Calu3 (cell line): Measurements from ENCODE around the gene TAX1BP3. TPM values are rescaled to one million over a fixed set of nuclear protein-coding genes. Genes with fewer than 3 reads are reported as not detected.
A peak's percentile ranks its signal among the peaks of the same experiment; 100 is the strongest.

ENCODE experiments used
- BruUV-seq: library from RNA; stranded (reverse); fragments of 400-500 nt; replicated peaks from 2 replicates; lab custom pipeline; 2021; lab: Mats Ljungman, UMichigan
- CTCF ChIA-PET: fragments of 300-600 bp; sonication (Branson Sonifier 250); formaldehyde crosslinking; loops from one replicate; lab custom pipeline; 2022; ENCODE audit warnings: antibody characterized with exemption; lab: Charles Lee
- DNase-seq: peaks from one replicate; pipeline ENCODE4 v3.0.0; 2022
- H3K27ac Mint-ChIP-seq: one replicate; pipeline ENCODE4 v1.8.0; 2022; ENCODE audit warnings: mixed read lengths; ENCODE audit not compliant: unreplicated experiment
- H3K27me3 Mint-ChIP-seq: one replicate; pipeline ENCODE4 v1.8.0; 2022; ENCODE audit warnings: mixed read lengths; ENCODE audit not compliant: unreplicated experiment
- H3K36me3 Mint-ChIP-seq: one replicate; pipeline ENCODE4 v1.8.0; 2022; ENCODE audit warnings: mild to moderate bottlenecking, moderate library complexity, mixed read lengths; ENCODE audit not compliant: insufficient read depth, unreplicated experiment
- H3K4me1 Mint-ChIP-seq: one replicate; pipeline ENCODE4 v1.8.0; 2022; ENCODE audit warnings: mild to moderate bottlenecking, low read depth, mixed read lengths; ENCODE audit not compliant: unreplicated experiment
- H3K4me3 Mint-ChIP-seq: one replicate; pipeline ENCODE4 v1.8.0; 2022; ENCODE audit warnings: mild to moderate bottlenecking, low read depth, moderate library complexity, mixed read lengths; ENCODE audit not compliant: unreplicated experiment
- H3K9me3 Mint-ChIP-seq: one replicate; pipeline ENCODE4 v1.8.0; 2022; ENCODE audit warnings: low read depth, mixed read lengths; ENCODE audit not compliant: unreplicated experiment
- CTCF ChIP-seq: fragments of 200-600 bp; IDR thresholded peaks from one replicate; pipeline ENCODE4 v1.8.0; 2022; ENCODE audit warnings: antibody characterized with exemption; ENCODE audit not compliant: unreplicated experiment
- intact Hi-C: fragments of 100-400 bp; cut with micrococcal nuclease; formaldehyde crosslinking; loops from one replicate; pipeline ENCODE4 v1.10.0; 2022; ENCODE audit not compliant: unreplicated experiment
- total RNA-seq: library from RNA; stranded (reverse); gene quantifications from 2 replicates; pipeline ENCODE4 v1.2.3, GENCODE V29; 2022

Gene TAX1BP3
- total RNA-seq, 1 experiment from 2014 or later = 66.1 TPM

DNA sequence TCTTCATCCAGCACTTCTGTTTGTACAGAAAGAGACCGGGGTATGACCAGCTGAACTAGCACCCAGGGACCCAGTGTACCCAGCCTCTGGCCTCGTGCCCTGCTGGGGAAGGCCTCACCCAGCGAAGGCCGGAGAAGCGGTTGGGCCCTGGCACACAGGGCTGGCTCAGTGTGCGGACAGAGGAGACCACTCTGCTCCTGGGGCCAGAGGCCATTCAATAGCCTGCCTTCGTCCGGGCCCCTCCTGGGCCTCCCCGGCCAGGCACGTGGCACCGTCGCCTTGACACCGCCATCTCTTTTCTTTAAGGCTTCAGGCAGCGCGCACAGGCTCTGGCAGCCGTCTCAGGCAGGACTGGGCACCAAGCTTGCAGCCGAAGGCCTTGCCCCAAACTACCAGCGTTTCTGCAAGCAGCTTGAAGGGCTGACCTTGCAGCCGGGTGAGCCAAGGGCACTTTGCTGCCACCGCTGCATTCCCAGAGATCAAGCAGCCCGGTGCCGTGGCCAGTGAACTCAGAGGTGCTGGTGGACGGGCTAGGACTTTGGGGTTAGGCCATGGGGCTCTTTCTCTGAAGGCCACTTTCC, 8.0 kb downstream of the TAX1BP3 start:
- CTCF ChIA-PET = no interaction called here
- no peak overlapping the region for H3K4me3 Mint-ChIP-seq
- no peaks in the 10 kb centered on the region for H3K4me1 Mint-ChIP-seq
- no peaks in the 10 kb centered on the region for H3K9me3 Mint-ChIP-seq
- DNase-seq = no peak
- no peaks in the 10 kb centered on the region for H3K27me3 Mint-ChIP-seq
- no TSS peak for BruUV-seq
- peaks cover 67% of the 10 kb centered on the region for H3K36me3 Mint-ChIP-seq
- intact Hi-C loops = no loop called here
- no peak for TF ChIP-seq CTCF
- H3K27ac Mint-ChIP-seq = no peak overlapping the region

DNA sequence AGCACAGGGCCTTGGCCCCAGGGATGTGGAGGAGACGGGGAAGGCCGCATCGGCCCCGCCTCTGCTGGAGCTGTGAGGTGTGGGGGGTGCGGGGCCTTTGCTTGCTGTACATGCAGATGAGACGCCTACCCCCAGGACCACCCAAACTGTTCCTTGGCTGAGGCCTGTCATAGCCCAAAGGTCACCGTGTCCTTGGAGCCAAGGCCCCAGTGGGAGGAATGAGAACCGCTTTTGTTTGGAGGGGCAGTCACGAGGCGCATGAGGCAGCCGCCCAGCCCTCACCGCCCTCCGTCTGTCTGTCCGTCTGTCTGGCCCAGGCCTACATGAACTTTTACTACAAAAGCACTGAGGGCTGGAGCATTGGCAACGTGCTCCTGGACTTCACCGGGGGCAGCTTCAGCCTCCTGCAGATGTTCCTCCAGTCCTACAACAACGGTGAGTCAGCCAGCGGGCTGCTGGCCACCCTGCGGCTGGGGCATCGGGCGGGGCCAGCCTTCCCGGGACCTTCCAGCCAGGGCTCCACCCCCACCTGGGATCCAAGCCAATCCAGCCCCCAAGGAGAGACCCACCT, 8.8 kb downstream of the TAX1BP3 start:
- Mint-ChIP-seq H3K27ac (no peak overlapping the region), H3K4me1 (no peaks in the 10 kb centered on the region), H3K9me3 (no peaks in the 10 kb centered on the region), H3K27me3 (no peaks in the 10 kb centered on the region), H3K36me3 (peaks cover 64% of the 10 kb centered on the region), H3K4me3 (no peak overlapping the region)
- BruUV-seq = no TSS peak
- CTCF ChIA-PET = interaction anchor here (0.6 kb wide), 1 partner anchor 39 kb away, joined by 3 read pairs; no protein-coding TSS in a partner anchor
- no peak for TF ChIP-seq CTCF
- peak; percentile 50 for DNase-seq
- intact Hi-C loops = no loop called here

DNA sequence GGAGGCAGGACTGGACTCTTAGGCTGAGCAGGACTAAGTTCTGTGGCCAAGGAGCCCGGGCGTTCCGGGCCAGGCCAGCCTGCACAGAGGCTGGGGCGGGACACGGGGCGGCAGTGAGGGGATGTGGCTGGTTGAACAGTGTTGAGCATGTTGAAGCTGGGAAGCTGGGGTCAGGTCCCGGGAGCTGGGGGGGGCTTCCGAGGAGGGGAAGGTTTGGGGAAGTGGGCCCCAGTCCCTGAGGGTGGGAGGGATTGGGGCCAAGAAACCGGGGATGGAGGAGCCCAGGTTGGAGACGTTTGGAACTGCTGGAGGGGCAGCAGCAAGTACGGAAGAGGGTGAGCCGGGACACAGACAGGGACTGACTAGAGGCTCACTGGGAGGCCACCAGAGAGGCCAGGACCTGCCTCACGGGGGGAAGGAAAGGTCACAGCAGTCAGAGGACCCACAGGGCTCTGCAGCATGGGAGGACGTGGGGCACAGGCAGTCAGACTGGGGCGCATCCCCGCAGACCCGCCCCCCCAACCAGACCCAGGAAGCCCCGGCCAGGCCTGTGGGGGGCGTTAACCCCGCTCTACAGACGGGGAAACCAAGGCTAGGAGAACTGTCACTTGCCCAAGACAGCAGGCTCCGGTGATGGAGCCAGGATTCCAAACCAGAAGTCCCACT, 9.5 kb downstream of the TAX1BP3 start:
- CTCF ChIA-PET = interaction anchor here (0.6 kb wide), 1 partner anchor 38 kb away, joined by 3 read pairs; no protein-coding TSS in a partner anchor
- Mint-ChIP-seq H3K9me3 (no peaks in the 10 kb centered on the region), H3K27ac (no peak overlapping the region), H3K4me1 (no peaks in the 10 kb centered on the region), H3K27me3 (no peaks in the 10 kb centered on the region), H3K36me3 (peaks cover 57% of the 10 kb centered on the region), H3K4me3 (no peak overlapping the region)
- no peak for TF ChIP-seq CTCF
- intact Hi-C loops = no loop called here
- no TSS peak for BruUV-seq
- DNase-seq = no peak

DNA sequence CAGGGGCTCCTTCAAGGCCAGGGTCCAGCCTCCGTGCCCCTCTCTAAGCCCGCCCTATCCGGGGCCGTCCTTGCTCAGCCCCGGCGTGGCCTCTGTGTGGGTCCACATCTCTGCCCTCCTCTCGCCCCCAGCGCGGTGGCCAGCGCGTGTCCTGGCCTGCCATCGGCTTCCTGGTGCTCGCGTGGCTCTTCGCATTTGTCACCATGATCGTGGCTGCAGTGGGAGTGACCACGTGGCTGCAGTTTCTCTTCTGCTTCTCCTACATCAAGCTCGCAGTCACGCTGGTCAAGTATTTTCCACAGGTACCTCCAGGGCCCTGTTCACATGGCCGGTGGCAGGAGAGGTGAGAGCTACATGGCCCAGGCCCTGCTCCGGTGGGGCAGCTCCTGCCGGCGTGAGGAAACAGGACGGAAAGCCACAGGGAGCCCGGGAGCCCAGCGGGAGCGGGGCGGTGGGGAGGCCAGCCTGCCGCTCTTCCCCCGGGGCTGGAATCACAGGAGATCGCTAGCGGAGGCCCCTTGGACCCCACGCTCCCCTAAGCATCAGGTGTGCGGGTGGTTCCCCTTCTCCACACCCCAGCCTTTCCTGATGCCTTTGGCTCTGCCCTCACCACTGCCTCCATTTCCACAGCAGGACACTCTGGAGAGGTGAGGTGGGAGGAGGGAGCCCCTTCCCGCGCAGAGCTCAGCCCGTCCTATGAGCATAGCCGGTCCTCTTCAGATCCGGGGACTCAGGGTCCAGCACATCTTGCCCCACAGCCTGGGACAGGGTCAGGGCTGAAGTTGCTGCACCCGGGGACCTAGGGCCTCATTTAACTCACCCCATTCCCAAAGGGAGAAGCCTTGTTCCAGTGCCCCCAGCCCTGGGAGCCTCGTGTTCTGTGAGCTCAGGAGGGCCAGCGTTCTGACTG, 10.2 kb downstream of the TAX1BP3 start:
- H3K4me3 Mint-ChIP-seq = no peak overlapping the region
- peaks cover 52% of the 10 kb centered on the region for H3K36me3 Mint-ChIP-seq
- H3K9me3 Mint-ChIP-seq = no peaks in the 10 kb centered on the region
- CTCF ChIA-PET = no interaction called here
- DNase-seq = no peak
- H3K4me1 Mint-ChIP-seq = no peaks in the 10 kb centered on the region
- no TSS peak for BruUV-seq
- TF ChIP-seq CTCF = no peak
- no peak overlapping the region for H3K27ac Mint-ChIP-seq
- intact Hi-C loops = no loop called here
- H3K27me3 Mint-ChIP-seq = no peaks in the 10 kb centered on the region
